Gastrocnemius medialis (tissue), 4 donors: Measurements from ENCODE around the gene IDH1.

Source experiments
- CTCF ChIP-seq, 5 experiments: fragments of 450-650 bp in 3 of 5; fragments of 200-600 bp in 2 of 5; sonication (generic) in 2 of 5; IDR thresholded peaks in 4 of 5; conservative IDR thresholded peaks in 1 of 5; 1 replicate in 4 of 5; 2 replicates in 1 of 5; pipeline ENCODE4 v1.5.1; 2016 to 2019; ENCODE audit warnings: antibody characterized with exemption in 5 of 5, mild to moderate bottlenecking in 3 of 5, moderate library complexity in 3 of 5
- POLR2A ChIP-seq, 2 donors: fragments of 450-650 bp; IDR thresholded peaks; one replicate each; pipeline ENCODE4 v1.6.1; 2017; ENCODE audit warnings: antibody characterized with exemption in 2 of 2, mild to moderate bottlenecking in 2 of 2, moderate library complexity in 2 of 2

GRCh38 chr2:208204166-208204565, 50.7 kb downstream of the IDH1 start:
- TF ChIP-seq CTCF (IDR thresholded peaks at IDR 0.05 in 4 of 5, conservative IDR thresholded peaks at IDR 0.05 in 1 of 5) (no peak), POLR2A (IDR thresholded peaks at IDR 0.05) (no peak)
